IMR-90 (cell line): ENCODE measurements around the gene SESN2. TPM values are rescaled to one million over a fixed set of nuclear protein-coding genes. Genes with fewer than 3 reads are reported as not detected.

Source experiments
- ATAC-seq: fragments of 200-7000 bp; cut with Tn5 transposase; 2 replicates; pipeline ENCODE4 v1.9.1; 2020; ENCODE audit warnings: low read depth, mild to moderate bottlenecking, moderate library complexity
- BruUV-seq: library from RNA; stranded (reverse); fragments of 400-500 nt; replicated peaks from 2 replicates; lab custom pipeline; 2021; lab: Mats Ljungman, UMichigan
- CTCF ChIA-PET: fragments of 300-600 bp; formaldehyde crosslinking; extraction: SDS; loops from one replicate; lab custom pipeline; 2021; ENCODE audit warnings: antibody characterized with exemption; lab: Yijun Ruan, JAX
- POLR2A ChIA-PET: fragments of 300-600 bp; sonication (Branson Sonifier 250); formaldehyde crosslinking; loops from one replicate; lab custom pipeline; 2022; ENCODE audit warnings: antibody characterized with exemption; ENCODE audit not compliant: unreplicated experiment; lab: Charles Lee
- DNase-seq: peaks from one replicate; pipeline ENCODE4 v3.0.0; 2013
- H2AFZ ChIP-seq: replicated peaks from 2 replicates; pipeline ENCODE3; 2013; ENCODE audit warnings: low read length, mild to moderate bottlenecking; ENCODE audit not compliant: poor library complexity
- H2AK5ac ChIP-seq: 2 replicates; pipeline ENCODE4 v1.6.1; 2013; ENCODE audit warnings: low read depth, low read length, inconsistent platforms
- H2AK9ac ChIP-seq: replicated peaks from 2 replicates; pipeline ENCODE3; 2013; ENCODE audit warnings: mild to moderate bottlenecking, low read depth, low read length, moderate library complexity; ENCODE audit not compliant: poor library complexity
- H2BK120ac ChIP-seq: 2 replicates; pipeline ENCODE4 v1.6.1; 2013; ENCODE audit warnings: low read depth, low read length, inconsistent platforms
- H2BK15ac ChIP-seq: 3 replicates; pipeline ENCODE4 v1.6.1; 2013; ENCODE audit warnings: low read depth, low read length, inconsistent platforms
- H2BK20ac ChIP-seq: 2 replicates; pipeline ENCODE4 v1.6.1; 2013; ENCODE audit warnings: low read depth, mild to moderate bottlenecking, inconsistent platforms, low read length, moderate library complexity
- H2BK5ac ChIP-seq: 2 replicates; pipeline ENCODE4 v1.6.1; 2013; ENCODE audit warnings: mild to moderate bottlenecking, low read depth, low read length, inconsistent platforms; ENCODE audit not compliant: poor library complexity, severe bottlenecking
- H3K14ac ChIP-seq: replicated peaks from 2 replicates; pipeline ENCODE4 v1.6.1; 2013; ENCODE audit warnings: low read depth, low read length, inconsistent platforms
- H3K18ac ChIP-seq: 2 replicates; pipeline ENCODE4 v1.6.1; 2013; ENCODE audit warnings: low read depth, low read length, control low read depth
- H3K23ac ChIP-seq: 2 replicates; pipeline ENCODE4 v1.6.1; 2013; ENCODE audit warnings: low read depth, low read length, inconsistent platforms
- H3K27ac ChIP-seq: 2 replicates; pipeline ENCODE4 v1.5.1; 2013; ENCODE audit warnings: mild to moderate bottlenecking, control low read depth, low read length; ENCODE audit not compliant: insufficient read depth
- H3K27me3 ChIP-seq: 2 replicates; pipeline ENCODE4 v1.6.1; 2013; ENCODE audit warnings: low read length; ENCODE audit not compliant: control insufficient read depth, insufficient read depth
- H3K36me3 ChIP-seq: 2 replicates; pipeline ENCODE4 v1.6.1; 2013; ENCODE audit warnings: low read length, mixed read lengths; ENCODE audit not compliant: control insufficient read depth, insufficient read depth
- H3K4ac ChIP-seq: 2 replicates; pipeline ENCODE4 v1.6.1; 2013; ENCODE audit warnings: low read depth, low read length, inconsistent platforms
- H3K4me1 ChIP-seq: 2 replicates; pipeline ENCODE4 v1.6.1; 2013; ENCODE audit warnings: low read length, mixed read lengths; ENCODE audit not compliant: control insufficient read depth, insufficient read depth
- H3K4me2 ChIP-seq: 2 replicates; pipeline ENCODE4 v1.6.1; 2013; ENCODE audit warnings: low read depth, mild to moderate bottlenecking, control low read depth, low read length, moderate library complexity
- H3K4me3 ChIP-seq: 2 replicates; pipeline ENCODE4 v1.5.1; 2013; ENCODE audit warnings: low read depth, mild to moderate bottlenecking, control low read depth, low read length, moderate library complexity; ENCODE audit not compliant: insufficient read depth
- H3K56ac ChIP-seq: 2 replicates; pipeline ENCODE4 v1.6.1; 2013; ENCODE audit warnings: low read length, inconsistent platforms; ENCODE audit not compliant: insufficient read depth; ENCODE audit errors: extremely low read depth
- H3K79me1 ChIP-seq, 2 experiments: 2 replicates each; pipeline ENCODE4 v1.6.1; 2013; ENCODE audit warnings: low read length in 2 of 2, inconsistent platforms in 1 of 2, low read depth in 1 of 2
- H3K9ac ChIP-seq: 2 replicates; pipeline ENCODE4 v1.6.1; 2013; ENCODE audit warnings: low read depth, low read length, control low read depth
- H3K9me1 ChIP-seq: 2 replicates; pipeline ENCODE4 v1.6.1; 2013; ENCODE audit warnings: low read length, inconsistent platforms; ENCODE audit not compliant: insufficient read depth
- H3K9me3 ChIP-seq: 2 replicates; pipeline ENCODE4 v1.6.1; 2013; ENCODE audit warnings: low read length; ENCODE audit not compliant: control insufficient read depth, insufficient read depth
- H4K20me1 ChIP-seq: 2 replicates; pipeline ENCODE4 v1.6.1; 2013; ENCODE audit warnings: low read length, inconsistent platforms; ENCODE audit not compliant: insufficient read depth
- H4K5ac ChIP-seq: 2 replicates; pipeline ENCODE4 v1.6.1; 2013; ENCODE audit warnings: mild to moderate bottlenecking, low read depth, low read length, control low read depth
- H4K8ac ChIP-seq, 2 experiments: 2 replicates each; pipeline ENCODE4 v1.6.1; 2013; ENCODE audit warnings: low read depth in 2 of 2, low read length in 2 of 2, control low read depth in 1 of 2, inconsistent platforms in 1 of 2
- H4K91ac ChIP-seq: 2 replicates; pipeline ENCODE4 v1.6.1; 2013; ENCODE audit warnings: low read depth, low read length, inconsistent platforms; ENCODE audit not compliant: insufficient read depth
- BHLHE40 ChIP-seq: fragments of 150-350 bp; IDR thresholded peaks from 2 replicates; pipeline ENCODE4 v1.6.1; 2016; ENCODE audit warnings: mild to moderate bottlenecking, low read depth, low read length
- CEBPB ChIP-seq: IDR thresholded peaks from 2 replicates; pipeline ENCODE4 v1.6.1; 2012; ENCODE audit warnings: low read depth, low read length, improper control_type of control experiment
- CHD1 ChIP-seq: IDR thresholded peaks from 2 replicates; pipeline ENCODE4 v1.6.1; 2012; ENCODE audit warnings: low read depth, low read length, improper control_type of control experiment
- FOS ChIP-seq: fragments of 150-350 bp; IDR thresholded peaks from 2 replicates; pipeline ENCODE4 v1.6.1; 2016; ENCODE audit warnings: low read depth, low read length
- MAFK ChIP-seq: IDR thresholded peaks from 2 replicates; pipeline ENCODE4 v1.6.1; 2012; ENCODE audit warnings: low read depth, low read length, improper control_type of control experiment
- MXI1 ChIP-seq: IDR thresholded peaks from 2 replicates; pipeline ENCODE4 v1.6.1; 2012; ENCODE audit warnings: low read depth, mild to moderate bottlenecking, low read length, moderate library complexity, borderline replicate concordance
- RAD21 ChIP-seq: IDR thresholded peaks from 2 replicates; pipeline ENCODE4 v1.6.1; 2012; ENCODE audit warnings: low read length, improper control_type of control experiment
- dilution Hi-C: fragments of 300-500 bp; cut with HindIII; formaldehyde crosslinking; loops from one replicate; pipeline ENCODE4 v1.14.3; 2018; ENCODE audit warnings: low sequenced_read_pairs; ENCODE audit not compliant: unreplicated experiment
- in situ Hi-C: fragments of 300-500 bp; cut with MboI; formaldehyde crosslinking; loops from 3 replicates; pipeline ENCODE4 v1.14.3; 2019; ENCODE audit warnings: low sequenced_read_pairs, inconsistent platforms, mixed read lengths
- intact Hi-C: fragments of 100-400 bp; cut with micrococcal nuclease; formaldehyde crosslinking; loops from 2 replicates; pipeline ENCODE4 v1.10.0; 2022
- polyA plus RNA-seq, 3 experiments: library from polyadenylated mRNA; depleted of rRNA; stranded (reverse); fragments of >200 nt; gene quantifications; 2 replicates each; pipeline ENCODE4 v1.2.3, GENCODE V29; 2012; ENCODE audit warnings: low replicate concordance in 1 of 3
- total RNA-seq: library from RNA; depleted of rRNA; stranded (reverse); fragments of >200 nt; gene quantifications from 2 replicates; pipeline ENCODE4 v1.2.3, GENCODE V29; 2012
- TF ChIP-seq, protein P1 (sequence below): fragments of 150-350 bp; IDR thresholded peaks from 2 replicates; pipeline ENCODE4 v1.6.1; 2016; ENCODE audit warnings: low read depth, mild to moderate bottlenecking, low read length, moderate library complexity, borderline replicate concordance
- TF ChIP-seq, protein P2 (sequence below): conservative IDR thresholded peaks from 2 replicates; pipeline ENCODE4 v1.5.1; 2012; ENCODE audit warnings: mild to moderate bottlenecking, low read depth, low read length, improper control_type of control experiment
- TF ChIP-seq, protein P3 (sequence below): fragments of 150-350 bp; IDR thresholded peaks from 2 replicates; pipeline ENCODE4 v1.6.1; 2017; ENCODE audit warnings: mild to moderate bottlenecking, antibody characterized with exemption, low read length, low read depth

The SESN2 gene
- total and polyA plus RNA-seq, 2 of the 4 experiments (the other 2 are of a cell fraction), result 10.2 to 20.9 TPM

DNA sequence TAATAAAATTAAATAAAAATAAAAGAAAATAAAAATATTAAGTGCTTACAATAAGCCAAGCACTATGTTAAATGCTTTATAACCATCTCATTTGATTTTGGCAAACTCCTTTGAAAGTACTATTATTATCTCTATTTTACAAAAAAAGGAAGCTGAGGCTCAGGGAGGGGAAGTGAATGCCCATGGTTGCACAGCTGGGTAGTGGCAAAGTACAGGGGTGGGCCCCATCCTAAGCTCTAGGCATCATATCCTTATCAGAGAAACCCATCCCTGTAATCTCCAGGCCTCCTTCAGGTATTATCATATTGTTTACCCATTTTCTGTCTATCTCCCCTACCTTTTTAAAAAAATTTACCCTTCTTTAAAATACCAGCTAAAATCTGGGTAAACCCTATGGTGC lies 67.2 kb downstream of the SESN2 start:
- H4K20me1 ChIP-seq, result no peaks in the 10 kb centered on the region
- H3K14ac ChIP-seq, result no peak overlapping the region
- no peak overlapping the region for H4K8ac ChIP-seq
- H4K5ac ChIP-seq, result no peak overlapping the region
- no peak overlapping the region for H3K4me3 ChIP-seq
- H3K18ac ChIP-seq, result no peak overlapping the region
- H3K4me1 ChIP-seq, result no peaks in the 10 kb centered on the region
- H2BK5ac ChIP-seq, result no peak overlapping the region
- ATAC-seq, result no peak
- H3K27me3 ChIP-seq, result peaks cover 2% of the 10 kb centered on the region; the same call in 1 of the 2 replicates
- ChIA-PET CTCF (no interaction called here), POLR2A (interaction anchor here (0.6 kb wide), 1 partner anchor 12 kb away, joined by 6 read pairs; no protein-coding TSS in a partner anchor)
- dilution Hi-C loops, result no loop called here
- no peak overlapping the region for H2AK9ac ChIP-seq
- no peaks in the 10 kb centered on the region for H3K9me3 ChIP-seq
- no peak overlapping the region for H3K4me2 ChIP-seq
- H2BK20ac ChIP-seq, result no peak overlapping the region
- H3K9ac ChIP-seq, result no peak overlapping the region
- no peak overlapping the region for H3K4ac ChIP-seq
- H2BK120ac ChIP-seq, result no peak overlapping the region
- TF ChIP-seq MAFK, result no peak
- TF ChIP-seq FOS, result no peak
- TF ChIP-seq, protein P1, sequence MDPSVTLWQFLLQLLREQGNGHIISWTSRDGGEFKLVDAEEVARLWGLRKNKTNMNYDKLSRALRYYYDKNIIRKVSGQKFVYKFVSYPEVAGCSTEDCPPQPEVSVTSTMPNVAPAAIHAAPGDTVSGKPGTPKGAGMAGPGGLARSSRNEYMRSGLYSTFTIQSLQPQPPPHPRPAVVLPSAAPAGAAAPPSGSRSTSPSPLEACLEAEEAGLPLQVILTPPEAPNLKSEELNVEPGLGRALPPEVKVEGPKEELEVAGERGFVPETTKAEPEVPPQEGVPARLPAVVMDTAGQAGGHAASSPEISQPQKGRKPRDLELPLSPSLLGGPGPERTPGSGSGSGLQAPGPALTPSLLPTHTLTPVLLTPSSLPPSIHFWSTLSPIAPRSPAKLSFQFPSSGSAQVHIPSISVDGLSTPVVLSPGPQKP, result no peak
- no peak for TF ChIP-seq RAD21
- TF ChIP-seq CEBPB, result no peak
- no peak for TF ChIP-seq BHLHE40
- no peak for TF ChIP-seq CHD1
- TF ChIP-seq, protein P2, sequence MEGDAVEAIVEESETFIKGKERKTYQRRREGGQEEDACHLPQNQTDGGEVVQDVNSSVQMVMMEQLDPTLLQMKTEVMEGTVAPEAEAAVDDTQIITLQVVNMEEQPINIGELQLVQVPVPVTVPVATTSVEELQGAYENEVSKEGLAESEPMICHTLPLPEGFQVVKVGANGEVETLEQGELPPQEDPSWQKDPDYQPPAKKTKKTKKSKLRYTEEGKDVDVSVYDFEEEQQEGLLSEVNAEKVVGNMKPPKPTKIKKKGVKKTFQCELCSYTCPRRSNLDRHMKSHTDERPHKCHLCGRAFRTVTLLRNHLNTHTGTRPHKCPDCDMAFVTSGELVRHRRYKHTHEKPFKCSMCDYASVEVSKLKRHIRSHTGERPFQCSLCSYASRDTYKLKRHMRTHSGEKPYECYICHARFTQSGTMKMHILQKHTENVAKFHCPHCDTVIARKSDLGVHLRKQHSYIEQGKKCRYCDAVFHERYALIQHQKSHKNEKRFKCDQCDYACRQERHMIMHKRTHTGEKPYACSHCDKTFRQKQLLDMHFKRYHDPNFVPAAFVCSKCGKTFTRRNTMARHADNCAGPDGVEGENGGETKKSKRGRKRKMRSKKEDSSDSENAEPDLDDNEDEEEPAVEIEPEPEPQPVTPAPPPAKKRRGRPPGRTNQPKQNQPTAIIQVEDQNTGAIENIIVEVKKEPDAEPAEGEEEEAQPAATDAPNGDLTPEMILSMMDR, result no peak
- TF ChIP-seq MXI1, result no peak
- TF ChIP-seq, protein P3, sequence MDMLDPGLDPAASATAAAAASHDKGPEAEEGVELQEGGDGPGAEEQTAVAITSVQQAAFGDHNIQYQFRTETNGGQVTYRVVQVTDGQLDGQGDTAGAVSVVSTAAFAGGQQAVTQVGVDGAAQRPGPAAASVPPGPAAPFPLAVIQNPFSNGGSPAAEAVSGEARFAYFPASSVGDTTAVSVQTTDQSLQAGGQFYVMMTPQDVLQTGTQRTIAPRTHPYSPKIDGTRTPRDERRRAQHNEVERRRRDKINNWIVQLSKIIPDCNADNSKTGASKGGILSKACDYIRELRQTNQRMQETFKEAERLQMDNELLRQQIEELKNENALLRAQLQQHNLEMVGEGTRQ, result no peak
- H2AFZ ChIP-seq, result no peak overlapping the region
- DNase-seq, result no peak
- H2BK15ac ChIP-seq, result no peak overlapping the region
- no peak overlapping the region for H3K27ac ChIP-seq
- peaks cover 10 to 20% of the 10 kb centered on the region in 2 experiments for H3K79me1 ChIP-seq
- H3K36me3 ChIP-seq, result peaks cover 6% of the 10 kb centered on the region
- H3K9me1 ChIP-seq, result no peaks in the 10 kb centered on the region
- in situ Hi-C loops, result no loop called here
- H3K23ac ChIP-seq, result no peak overlapping the region
- BruUV-seq, result no TSS peak
- H2AK5ac ChIP-seq, result no peak overlapping the region
- intact Hi-C loops, result no loop called here
- H3K56ac ChIP-seq, result no peak overlapping the region
- no peak overlapping the region for H4K91ac ChIP-seq
